ENCODE results near the gene SH3PXD2B.
A peak's percentile ranks its signal among the peaks of the same experiment; 100 is the strongest.

Gene SH3PXD2B

GRCh38 chr5:172453206-172453985 is 929 bp downstream of the SH3PXD2B start:
- DNase-seq (ENCODE audit: low read depth) = no peak

DNA sequence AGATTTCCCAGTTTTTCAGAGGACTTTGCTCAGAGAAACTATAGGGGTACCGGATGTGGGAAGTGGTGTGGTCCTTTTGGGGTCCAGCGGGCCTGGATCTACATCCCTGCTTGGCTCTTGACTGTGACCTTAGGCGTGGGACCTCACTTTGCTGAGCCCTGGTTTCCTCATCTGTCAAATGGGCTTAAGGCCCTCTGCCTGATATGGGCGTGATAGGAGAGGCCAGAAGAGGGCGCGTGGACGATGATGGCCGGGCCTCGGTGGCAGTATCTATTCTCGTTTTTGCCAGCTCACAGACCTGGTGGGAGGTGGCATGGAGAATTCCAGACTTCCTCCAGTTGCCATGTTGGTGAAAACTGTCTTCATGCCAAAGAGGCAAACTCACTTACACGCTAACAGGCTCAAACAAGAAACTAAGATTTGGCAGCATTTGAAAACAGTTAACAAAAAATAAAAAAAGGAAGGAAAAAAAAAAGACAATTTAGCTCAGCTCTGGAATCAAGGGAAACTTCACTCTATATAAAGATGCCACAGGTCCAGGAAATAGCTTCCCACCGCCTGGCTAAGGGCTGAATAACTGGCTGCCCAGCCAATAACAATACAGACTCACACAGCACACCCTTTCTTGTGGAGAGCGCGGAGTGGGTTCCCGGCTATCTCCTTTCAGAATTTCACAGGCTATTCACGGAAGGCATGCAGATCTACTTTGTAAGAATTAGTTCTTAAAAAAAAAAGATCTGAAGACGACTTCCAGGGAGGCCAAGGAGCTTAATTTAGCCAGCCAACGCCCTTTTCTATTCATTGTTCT is 1.7 kb downstream of the SH3PXD2B start:
- DNase-seq (ENCODE audit: low read depth) = no peak

- DNase-seq (ENCODE audit: low read depth) = no peak
These were observed 2.5 kb downstream of the SH3PXD2B start for GRCh38 chr5:172451771-172452197.

GRCh38 chr5:172450861-172451695 is 3.2 kb downstream of the SH3PXD2B start:
- peak; percentile 42 for DNase-seq (ENCODE audit: low read depth)

GRCh38 chr5:172450453-172450852 is 3.9 kb downstream of the SH3PXD2B start:
- DNase-seq (ENCODE audit: low read depth) = no peak

DNA sequence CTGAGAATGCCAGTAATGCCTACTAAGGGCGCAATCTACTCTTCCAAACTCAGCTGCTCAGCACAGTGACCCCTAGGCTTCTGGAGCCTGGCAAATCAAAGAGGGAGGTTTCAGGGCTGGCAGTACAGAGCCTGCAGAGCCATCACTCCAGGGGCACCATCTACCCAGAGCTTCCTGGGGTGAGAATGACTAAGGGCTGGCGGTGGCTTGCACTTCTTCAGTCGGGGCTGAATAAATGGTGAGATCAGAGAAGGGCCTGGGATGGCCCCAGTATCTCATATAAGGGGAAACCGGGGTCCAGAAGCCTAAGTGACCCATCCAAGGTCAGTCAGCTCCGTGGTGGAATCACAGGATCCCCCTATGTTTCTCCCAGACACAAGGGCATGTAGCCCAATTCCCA is 5.3 kb downstream of the SH3PXD2B start:
- DNase-seq (ENCODE audit: low read depth) = no peak

GRCh38 chr5:172447646-172448365 is 6.5 kb downstream of the SH3PXD2B start:
- no peak for DNase-seq (ENCODE audit: low read depth)

- DNase-seq (ENCODE audit: low read depth) = no peak
These were observed 7.8 kb downstream of the SH3PXD2B start for GRCh38 chr5:172446336-172447051.

GRCh38 chr5:172445866-172446265 is 8.5 kb downstream of the SH3PXD2B start:
- DNase-seq (ENCODE audit: low read depth) = no peak

- DNase-seq (ENCODE audit: low read depth) = no peak
These were observed 9.5 kb downstream of the SH3PXD2B start for GRCh38 chr5:172444626-172445365.

DNA sequence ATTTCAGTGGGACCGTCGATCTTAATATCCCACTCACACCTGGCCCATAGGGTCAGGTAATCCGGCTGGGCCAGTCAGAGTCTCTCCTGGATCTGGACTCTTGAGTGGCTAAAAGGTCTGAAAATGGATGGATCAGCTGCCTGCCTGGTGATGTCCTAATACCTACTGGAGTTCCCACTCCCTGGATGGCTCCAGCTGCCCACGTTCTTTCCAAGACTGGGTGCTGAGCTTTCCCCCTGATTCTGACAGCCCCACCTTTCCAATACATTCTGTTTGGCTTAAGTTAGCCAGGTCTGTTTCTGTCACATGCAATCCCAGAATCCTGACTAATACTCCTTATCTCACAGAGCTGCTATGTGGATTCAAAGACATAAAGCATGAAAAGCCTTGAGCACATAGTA is 10.2 kb downstream of the SH3PXD2B start:
- DNase-seq (ENCODE audit: low read depth) = no peak

DNA sequence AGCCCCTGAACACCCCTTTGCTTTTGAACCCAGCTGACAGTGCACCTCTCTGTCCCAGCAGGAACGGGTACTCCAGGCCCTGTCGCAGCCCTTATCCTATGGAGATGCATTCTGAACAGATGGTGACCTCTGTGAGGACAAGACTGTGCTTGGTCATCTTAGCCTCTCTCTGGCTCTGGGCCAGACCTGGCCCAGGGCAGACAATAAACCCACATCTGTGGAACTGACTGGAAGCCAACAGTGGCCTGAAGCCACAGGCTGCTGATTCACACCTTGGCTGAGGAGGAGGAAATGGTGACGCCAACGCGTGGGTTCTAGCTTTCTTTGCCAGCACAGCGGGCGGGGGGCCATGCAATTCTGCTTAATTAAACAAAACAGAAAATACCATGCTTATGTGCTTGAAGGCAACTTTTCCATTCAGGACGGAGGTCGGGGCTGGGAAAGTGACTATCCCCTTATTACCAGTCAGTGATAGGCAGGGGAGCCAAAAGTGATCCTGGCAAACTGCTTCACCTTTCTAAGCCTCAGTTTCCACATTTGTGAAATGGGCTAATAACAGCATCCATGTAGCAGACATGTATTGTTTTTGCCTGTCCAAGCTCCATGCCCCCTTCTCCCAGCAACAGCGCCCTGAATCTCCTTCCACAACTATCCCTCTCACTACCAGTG is 10.8 kb downstream of the SH3PXD2B start:
- peak; percentile 65 for DNase-seq (ENCODE audit: low read depth)

DNA sequence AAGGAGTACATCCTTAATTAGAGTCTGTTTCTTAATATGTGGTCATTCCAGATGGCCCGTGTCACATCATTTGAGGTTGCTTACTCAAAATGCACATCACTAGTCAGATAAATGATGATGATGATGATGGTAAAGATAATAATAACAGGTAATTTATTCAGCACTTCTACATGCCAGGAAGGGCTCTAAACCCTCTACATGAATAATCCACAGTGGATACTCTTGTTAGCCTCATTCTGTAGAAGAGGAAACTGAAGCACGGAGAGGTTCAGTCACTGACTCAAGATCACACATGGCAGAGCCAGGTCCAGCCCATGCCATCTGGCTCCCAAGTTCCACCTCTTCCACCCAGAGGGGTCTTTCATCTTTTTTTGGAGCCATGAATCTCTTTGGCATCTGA is 11.7 kb downstream of the SH3PXD2B start:
- DNase-seq (ENCODE audit: low read depth) = no peak

GRCh38 chr5:172441262-172441751 is 13.0 kb downstream of the SH3PXD2B start:
- DNase-seq (ENCODE audit: low read depth) = no peak

DNA sequence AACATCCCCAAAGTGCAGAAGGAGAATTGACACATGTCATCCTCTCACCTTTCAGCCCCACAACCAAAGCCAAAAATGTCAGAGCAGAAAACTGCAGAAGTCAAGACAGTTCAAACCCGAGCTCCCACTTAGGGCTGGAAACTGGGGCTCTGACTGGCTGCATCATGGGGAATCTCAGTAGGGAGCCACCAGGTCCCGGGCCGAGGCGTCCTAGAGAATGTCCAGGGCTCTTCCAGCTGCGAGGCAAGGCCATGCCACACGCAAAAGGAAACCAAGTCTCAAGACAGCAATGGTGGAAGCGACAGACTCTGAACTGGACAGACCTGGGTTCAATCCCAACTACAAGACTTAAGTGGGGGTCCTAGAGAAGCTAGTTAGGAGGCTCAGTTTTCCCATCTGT is 13.8 kb downstream of the SH3PXD2B start:
- DNase-seq (ENCODE audit: low read depth) = no peak

- no peak for DNase-seq (ENCODE audit: low read depth)
These were observed 14.4 kb downstream of the SH3PXD2B start for GRCh38 chr5:172439785-172440477.

GRCh38 chr5:172438319-172438668 is 16.0 kb downstream of the SH3PXD2B start:
- DNase-seq (ENCODE audit: low read depth) = no peak

DNA sequence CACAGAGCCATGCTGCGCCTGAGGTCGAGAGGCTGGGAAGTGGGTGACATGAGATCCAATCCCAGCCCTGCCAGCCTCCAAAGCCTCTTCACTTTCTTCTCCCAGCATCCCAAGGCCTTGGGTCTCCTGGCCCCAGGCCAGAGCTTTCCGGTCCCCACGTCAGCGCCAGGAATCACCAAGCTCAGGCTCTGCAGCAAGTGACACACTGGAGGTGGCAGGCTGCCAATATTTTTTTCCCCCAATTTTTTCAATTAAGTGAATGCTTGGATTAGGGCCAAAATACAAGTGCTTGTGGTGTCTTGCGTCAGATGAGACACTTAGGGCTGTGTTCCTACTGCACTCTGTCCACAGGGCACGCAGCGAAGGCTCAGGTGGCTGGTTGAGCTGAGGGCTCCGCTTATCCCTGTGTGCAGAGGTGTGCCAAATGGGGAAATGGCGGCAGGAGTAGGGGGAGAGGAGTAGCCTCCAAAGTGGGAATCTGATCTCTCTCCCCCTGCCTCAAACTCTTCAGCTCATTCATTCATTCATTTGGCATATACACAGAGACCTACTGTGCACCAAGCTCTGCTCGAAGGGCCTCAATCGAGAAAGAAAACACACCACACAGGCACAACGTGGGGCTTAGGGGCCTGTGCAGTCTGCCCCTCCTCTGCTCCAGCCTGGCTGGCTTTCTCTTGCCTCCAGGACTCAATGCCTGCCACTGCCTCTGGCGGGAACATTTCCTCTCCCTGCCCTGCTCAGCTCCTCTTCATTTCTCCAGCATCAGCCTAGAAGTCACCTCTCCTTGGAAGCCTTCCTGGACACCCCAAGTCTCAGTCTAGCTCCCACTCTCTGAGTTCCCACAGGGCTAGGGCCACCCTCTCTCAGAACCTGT is 16.6 kb downstream of the SH3PXD2B start:
- DNase-seq (ENCODE audit: low read depth) = no peak
